ENCODE measurements around the gene GNLY.
A peak's percentile ranks its signal among the peaks of the same experiment; 100 is the strongest.

DNA sequence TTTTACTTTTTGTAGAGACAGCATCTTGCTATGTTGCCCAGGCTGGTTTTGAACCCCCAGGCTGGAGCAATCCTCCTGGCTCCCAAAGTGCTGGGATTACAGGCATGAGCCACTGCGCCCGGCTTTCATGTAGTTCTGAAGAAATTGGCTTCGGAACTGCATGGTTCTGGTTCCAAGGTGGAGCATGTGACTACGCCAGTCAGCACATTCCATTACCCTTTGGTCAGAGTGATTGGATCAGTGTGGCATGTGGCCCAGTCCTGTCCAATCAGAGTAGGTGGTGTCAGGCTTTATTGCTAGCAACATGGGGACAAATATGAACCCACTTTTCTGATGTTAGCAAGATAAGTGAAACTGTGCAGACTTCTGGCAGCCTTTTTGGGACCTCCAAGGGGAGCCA, 43.3 kb downstream of the GNLY start:
- TF ChIP-seq, protein P1, sequence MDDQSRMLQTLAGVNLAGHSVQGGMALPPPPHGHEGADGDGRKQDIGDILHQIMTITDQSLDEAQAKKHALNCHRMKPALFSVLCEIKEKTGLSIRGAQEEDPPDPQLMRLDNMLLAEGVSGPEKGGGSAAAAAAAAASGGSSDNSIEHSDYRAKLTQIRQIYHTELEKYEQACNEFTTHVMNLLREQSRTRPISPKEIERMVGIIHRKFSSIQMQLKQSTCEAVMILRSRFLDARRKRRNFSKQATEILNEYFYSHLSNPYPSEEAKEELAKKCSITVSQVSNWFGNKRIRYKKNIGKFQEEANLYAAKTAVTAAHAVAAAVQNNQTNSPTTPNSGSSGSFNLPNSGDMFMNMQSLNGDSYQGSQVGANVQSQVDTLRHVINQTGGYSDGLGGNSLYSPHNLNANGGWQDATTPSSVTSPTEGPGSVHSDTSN (IDR thresholded peaks at IDR 0.05) = peak; percentile 63
- no peak for TF ChIP-seq CHD2 (IDR thresholded peaks at IDR 0.05; ENCODE audit: low read length, partially characterized antibody)
- TF ChIP-seq, protein P2, sequence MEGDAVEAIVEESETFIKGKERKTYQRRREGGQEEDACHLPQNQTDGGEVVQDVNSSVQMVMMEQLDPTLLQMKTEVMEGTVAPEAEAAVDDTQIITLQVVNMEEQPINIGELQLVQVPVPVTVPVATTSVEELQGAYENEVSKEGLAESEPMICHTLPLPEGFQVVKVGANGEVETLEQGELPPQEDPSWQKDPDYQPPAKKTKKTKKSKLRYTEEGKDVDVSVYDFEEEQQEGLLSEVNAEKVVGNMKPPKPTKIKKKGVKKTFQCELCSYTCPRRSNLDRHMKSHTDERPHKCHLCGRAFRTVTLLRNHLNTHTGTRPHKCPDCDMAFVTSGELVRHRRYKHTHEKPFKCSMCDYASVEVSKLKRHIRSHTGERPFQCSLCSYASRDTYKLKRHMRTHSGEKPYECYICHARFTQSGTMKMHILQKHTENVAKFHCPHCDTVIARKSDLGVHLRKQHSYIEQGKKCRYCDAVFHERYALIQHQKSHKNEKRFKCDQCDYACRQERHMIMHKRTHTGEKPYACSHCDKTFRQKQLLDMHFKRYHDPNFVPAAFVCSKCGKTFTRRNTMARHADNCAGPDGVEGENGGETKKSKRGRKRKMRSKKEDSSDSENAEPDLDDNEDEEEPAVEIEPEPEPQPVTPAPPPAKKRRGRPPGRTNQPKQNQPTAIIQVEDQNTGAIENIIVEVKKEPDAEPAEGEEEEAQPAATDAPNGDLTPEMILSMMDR (IDR thresholded peaks at IDR 0.05) = no peak
